Muscle layer of duodenum (tissue), 2 donors: Measurements from ENCODE around the gene NOD1.

Source experiments
- H3K27ac ChIP-seq: one replicate; pipeline ENCODE4 v1.7.0; 2013; ENCODE audit warnings: mild to moderate bottlenecking, low read length
- H3K27me3 ChIP-seq: one replicate; pipeline ENCODE4 v1.7.0; 2013; ENCODE audit warnings: low read depth, mild to moderate bottlenecking, control low read depth, low read length
- H3K36me3 ChIP-seq, 2 donors: one replicate each; pipeline ENCODE4 v1.7.0; 2013; ENCODE audit warnings: low read length in 2 of 2, control low read depth in 1 of 2, mild to moderate bottlenecking in 1 of 2; ENCODE audit not compliant: insufficient read depth in 2 of 2, control insufficient read depth in 1 of 2
- H3K4me1 ChIP-seq, 2 donors: one replicate each; pipeline ENCODE4 v1.7.0; 2013; ENCODE audit warnings: low read length in 2 of 2, mild to moderate bottlenecking in 2 of 2, control low read depth in 1 of 2, moderate library complexity in 1 of 2; ENCODE audit not compliant: insufficient read depth in 2 of 2, control insufficient read depth in 1 of 2
- H3K4me3 ChIP-seq, 2 donors: one replicate each; pipeline ENCODE4 v1.7.0; 2013; ENCODE audit warnings: low read length in 2 of 2, low read depth in 1 of 2, mild to moderate bottlenecking in 1 of 2
- H3K9me3 ChIP-seq, 2 donors: one replicate each; pipeline ENCODE4 v1.7.0; 2013; ENCODE audit warnings: low read length in 2 of 2, control low read depth in 1 of 2, mild to moderate bottlenecking in 1 of 2; ENCODE audit not compliant: control insufficient read depth in 1 of 2
- donor health status: healthy.

Gene NOD1

GRCh38 chr7:30466266-30466665 lies 12.3 kb downstream of the NOD1 start:
- peaks cover 31 to 32% of the 10 kb centered on the region in 2 donors for H3K4me1 ChIP-seq
- H3K36me3 ChIP-seq, result peaks cover 0 to 3% of the 10 kb centered on the region in 2 donors
- peak overlapping the region; percentile 71 for H3K27ac ChIP-seq
- no peaks in the 10 kb centered on the region for H3K9me3 ChIP-seq
- no peak overlapping the region for H3K4me3 ChIP-seq
- H3K27me3 ChIP-seq, result no peaks in the 10 kb centered on the region

- H3K9me3 ChIP-seq, result no peaks in the 10 kb centered on the region
- H3K27me3 ChIP-seq, result no peaks in the 10 kb centered on the region
- H3K36me3 ChIP-seq, result peaks cover 0 to 3% of the 10 kb centered on the region in 2 donors
- peaks cover 29% of the 10 kb centered on the region in 2 donors for H3K4me1 ChIP-seq
- no peak overlapping the region for H3K4me3 ChIP-seq
- H3K27ac ChIP-seq, result peak overlapping the region; percentile 71
Measured at GRCh38 chr7:30465811-30466180, 12.8 kb downstream of the NOD1 start.

GRCh38 chr7:30465046-30465810 lies 13.4 kb downstream of the NOD1 start:
- H3K36me3 ChIP-seq, result peaks cover 0 to 3% of the 10 kb centered on the region in 2 donors

GRCh38 chr7:30464231-30464671 lies 14.3 kb downstream of the NOD1 start:
- Histone ChIP-seq H3K27ac (no peak overlapping the region), H3K36me3 (peaks cover 0 to 3% of the 10 kb centered on the region in 2 donors), H3K27me3 (no peaks in the 10 kb centered on the region), H3K4me1 (peaks cover 26 to 30% of the 10 kb centered on the region in 2 donors), H3K4me3 (no peak overlapping the region), H3K9me3 (no peaks in the 10 kb centered on the region)

More at GRCh38 chr7:30465046-30465810, 13.4 kb downstream of the NOD1 start:
- Histone ChIP-seq H3K27ac (peak overlapping the region; percentile 71), H3K4me1 (peaks cover 28 to 31% of the 10 kb centered on the region in 2 donors), H3K4me3 (no peak overlapping the region), H3K27me3 (no peaks in the 10 kb centered on the region), H3K9me3 (no peaks in the 10 kb centered on the region)

- H3K27ac ChIP-seq, result no peak overlapping the region
- peaks cover 19 to 31% of the 10 kb centered on the region in 2 donors for H3K4me1 ChIP-seq
- no peaks in the 10 kb centered on the region for H3K27me3 ChIP-seq
- H3K36me3 ChIP-seq, result no peaks in the 10 kb centered on the region
- no peaks in the 10 kb centered on the region for H3K9me3 ChIP-seq
- no peak overlapping the region for H3K4me3 ChIP-seq
Measured at GRCh38 chr7:30463405-30464145, 15.0 kb downstream of the NOD1 start.

GRCh38 chr7:30462179-30462578 lies 16.4 kb downstream of the NOD1 start:
- Histone ChIP-seq H3K27me3 (no peaks in the 10 kb centered on the region), H3K36me3 (no peaks in the 10 kb centered on the region), H3K4me1 (peaks cover 17 to 32% of the 10 kb centered on the region in 2 donors), H3K9me3 (no peaks in the 10 kb centered on the region), H3K27ac (no peak overlapping the region), H3K4me3 (no peak overlapping the region)

- H3K4me1 ChIP-seq, result peaks cover 8 to 21% of the 10 kb centered on the region in 2 donors
- no peaks in the 10 kb centered on the region for H3K9me3 ChIP-seq
- peak overlapping the region; percentile 71 for H3K27ac ChIP-seq
- H3K36me3 ChIP-seq, result peaks cover 8 to 13% of the 10 kb centered on the region in 2 donors
- no peaks in the 10 kb centered on the region for H3K27me3 ChIP-seq
- H3K4me3 ChIP-seq, result no peak overlapping the region
Measured at GRCh38 chr7:30460246-30460633, 18.3 kb downstream of the NOD1 start.

GRCh38 chr7:30459591-30460245 lies 18.9 kb downstream of the NOD1 start:
- Histone ChIP-seq H3K4me1 (peaks cover 6 to 21% of the 10 kb centered on the region in 2 donors), H3K9me3 (no peaks in the 10 kb centered on the region), H3K27me3 (no peaks in the 10 kb centered on the region), H3K27ac (peak overlapping the region; percentile 71), H3K36me3 (peaks cover 13% of the 10 kb centered on the region in 2 donors), H3K4me3 (no peak overlapping the region)

GRCh38 chr7:30458311-30458710 lies 20.3 kb downstream of the NOD1 start:
- peaks cover 6 to 16% of the 10 kb centered on the region in 2 donors for H3K4me1 ChIP-seq
- no peaks in the 10 kb centered on the region for H3K9me3 ChIP-seq
- H3K27me3 ChIP-seq, result no peaks in the 10 kb centered on the region
- H3K27ac ChIP-seq, result no peak overlapping the region
- H3K36me3 ChIP-seq, result peaks cover 18 to 20% of the 10 kb centered on the region in 2 donors
- H3K4me3 ChIP-seq, result no peak overlapping the region

GRCh38 chr7:30453921-30454320 lies 24.7 kb downstream of the NOD1 start:
- H3K4me1 ChIP-seq, result peaks cover 0 to 4% of the 10 kb centered on the region in 2 donors
- no peak overlapping the region for H3K4me3 ChIP-seq
- H3K27me3 ChIP-seq, result no peaks in the 10 kb centered on the region
- no peaks in the 10 kb centered on the region for H3K9me3 ChIP-seq
- peaks cover 30 to 49% of the 10 kb centered on the region in 2 donors for H3K36me3 ChIP-seq
- no peak overlapping the region for H3K27ac ChIP-seq

GRCh38 chr7:30453016-30453415 lies 25.6 kb downstream of the NOD1 start:
- H3K4me1 ChIP-seq, result no peaks in the 10 kb centered on the region
- H3K27ac ChIP-seq, result no peak overlapping the region
- H3K9me3 ChIP-seq, result no peaks in the 10 kb centered on the region
- H3K27me3 ChIP-seq, result no peaks in the 10 kb centered on the region
- no peak overlapping the region for H3K4me3 ChIP-seq
- peaks cover 36 to 50% of the 10 kb centered on the region in 2 donors for H3K36me3 ChIP-seq
